Urinary bladder (tissue), 2 donors: Measurements from ENCODE around the gene TMEM271. TPM values are rescaled to one million over a fixed set of nuclear protein-coding genes. Genes with fewer than 3 reads are reported as not detected.

ENCODE experiments used
- polyA plus RNA-seq: library from polyadenylated mRNA; stranded (reverse); fragments of 200-250 nt; gene quantifications from one replicate; pipeline ENCODE4 v1.2.3, GENCODE V29; 2013
- total RNA-seq: library from RNA; depleted of rRNA; stranded (reverse); fragments of >200 nt; gene quantifications from one replicate; pipeline ENCODE4 v1.2.3, GENCODE V29; 2014
- donor health status: healthy.

TMEM271 gene
- total and polyA plus RNA-seq, 2 donors, result 0.21 TPM; not detected in 1

Other genes starting within 250 kb of the TMEM271 start
- 84.8 TPM for gene ZNF141, start 238.5 kb downstream of the TMEM271 start, total RNA-seq
- 4.6 TPM for gene ZNF141, start 238.5 kb downstream of the TMEM271 start, polyA plus RNA-seq
- 56.5 TPM for gene ZNF721, start 77.1 kb downstream of the TMEM271 start, total RNA-seq
- gene ZNF721, start 77.1 kb downstream of the TMEM271 start, polyA plus RNA-seq, result 12.4 TPM
- 38.8 TPM for gene PIGG, start 77.1 kb downstream of the TMEM271 start, total RNA-seq
- 35.9 TPM for gene PIGG, start 77.1 kb downstream of the TMEM271 start, polyA plus RNA-seq
- 6.2 TPM for gene PDE6B, start 49.3 kb upstream of the TMEM271 start, total RNA-seq
- gene PDE6B, start 49.3 kb upstream of the TMEM271 start, polyA plus RNA-seq, result 4.1 TPM
- gene ATP5ME, start 98.0 kb upstream of the TMEM271 start, total RNA-seq, result 160 TPM
- gene ATP5ME, start 98.0 kb upstream of the TMEM271 start, polyA plus RNA-seq, result 430 TPM
- 11.8 TPM for gene MYL5, start 98.2 kb upstream of the TMEM271 start, total RNA-seq
- 7.1 TPM for gene MYL5, start 98.2 kb upstream of the TMEM271 start, polyA plus RNA-seq
- gene SLC49A3, start 112.9 kb upstream of the TMEM271 start, total RNA-seq, result 2.1 TPM
- gene SLC49A3, start 112.9 kb upstream of the TMEM271 start, polyA plus RNA-seq, result 7.9 TPM
- gene PCGF3, start 129.5 kb upstream of the TMEM271 start, total RNA-seq, result 52.6 TPM
- gene PCGF3, start 129.5 kb upstream of the TMEM271 start, polyA plus RNA-seq, result 36.1 TPM
- 0.48 TPM for gene CPLX1, start 249.8 kb upstream of the TMEM271 start, total RNA-seq
- 3.6 TPM for gene CPLX1, start 249.8 kb upstream of the TMEM271 start, polyA plus RNA-seq